Astrocyte of the spinal cord (primary cell): ENCODE results near the gene DERL2.
A peak's percentile ranks its signal among the peaks of the same experiment; 100 is the strongest.

Experiments used
- DNase-seq: peaks from one replicate; pipeline ENCODE4 v3.0.0; 2011; ENCODE audit warnings: low read depth, low spot score
- H3K4me3 ChIP-seq: 2 replicates; pipeline ENCODE4 v1.5.1; 2011; ENCODE audit warnings: low read depth, mild to moderate bottlenecking, low read length, moderate library complexity
- CTCF ChIP-seq: IDR thresholded peaks from 2 replicates; pipeline ENCODE4 v1.5.1; 2012; ENCODE audit warnings: low read depth, mild to moderate bottlenecking, low read length, inconsistent platforms
- in situ Hi-C: cut with HindIII; loops from 2 replicates; pipeline ENCODE4 v1.10.0; 2017; ENCODE audit warnings: low sequenced_read_pairs

The DERL2 gene

GRCh38 chr17:5488752-5489151 is 2.8 kb upstream of the DERL2 start:
- DNase-seq = no peak
- no peak for TF ChIP-seq CTCF
- H3K4me3 ChIP-seq = no peak overlapping the region
- in situ Hi-C loops = no loop called here

- peak; percentile 100 for DNase-seq
- peak within 1 kb of the TSS; percentile 99 for H3K4me3 ChIP-seq
- TF ChIP-seq CTCF = no peak
- in situ Hi-C loops = no loop called here
Measured at GRCh38 chr17:5486206-5487124, 487 bp upstream of the DERL2 start, which contains the start of gene MIS12. Gene MIS12 (plus strand): TSS chr17:5486566. CDS start chr17:5488863, 2,297 bp downstream.

- H3K4me3 ChIP-seq = no peak overlapping the region
- DNase-seq = no peak
- in situ Hi-C loops = no loop called here
- TF ChIP-seq CTCF = no peak
Measured at GRCh38 chr17:5481451-5481850, 4.5 kb downstream of the DERL2 start.

- TF ChIP-seq CTCF = no peak
- H3K4me3 ChIP-seq = no peak overlapping the region
- no peak for DNase-seq
- in situ Hi-C loops = no loop called here
Measured at GRCh38 chr17:5480962-5481361, 5.0 kb downstream of the DERL2 start.

- H3K4me3 ChIP-seq = no peak overlapping the region
- no peak for TF ChIP-seq CTCF
- in situ Hi-C loops = no loop called here
- no peak for DNase-seq
Measured at GRCh38 chr17:5478992-5479391, 7.0 kb downstream of the DERL2 start.

- TF ChIP-seq CTCF = no peak
- in situ Hi-C loops = no loop called here
- DNase-seq = no peak
- no peak overlapping the region for H3K4me3 ChIP-seq
Measured at GRCh38 chr17:5473906-5474305, 12.1 kb downstream of the DERL2 start.
